Psoas muscle (tissue), 8 donors: ENCODE measurements around the gene GSG1. TPM values are rescaled to one million over a fixed set of nuclear protein-coding genes. Genes with fewer than 3 reads are reported as not detected.

Experiments
- ATAC-seq, 4 donors: fragments of 200-7000 bp; cut with Tn5 transposase; one replicate each; pipeline ENCODE4 v1.9.1; 2020; ENCODE audit warnings: moderate library complexity in 3 of 4, mild to moderate bottlenecking in 2 of 4
- DNase-seq, 2 donors: peaks; one replicate each; pipeline ENCODE4 v3.0.0-alpha.2; 2020
- H3K27ac ChIP-seq: fragments of 200-600 bp; one replicate; pipeline ENCODE4 v1.8.0; 2022
- H3K27me3 ChIP-seq, 3 donors: fragments of 200-600 bp in 1 of 3; one replicate each; pipeline versions ENCODE4 v1.6.1 to v1.8.0; 2013 to 2022; ENCODE audit warnings: low read length in 2 of 3, mild to moderate bottlenecking in 2 of 3, moderate library complexity in 1 of 3; ENCODE audit not compliant: insufficient read depth in 3 of 3
- H3K36me3 ChIP-seq, 2 donors: fragments of 200-600 bp in 1 of 2; one replicate each; pipeline versions ENCODE4 v1.6.1 to v1.8.0; 2013 to 2022; ENCODE audit warnings: low read depth in 1 of 2, mild to moderate bottlenecking in 1 of 2, moderate library complexity in 1 of 2; ENCODE audit not compliant: insufficient read depth in 1 of 2
- H3K4me1 ChIP-seq: fragments of 200-600 bp; one replicate; pipeline ENCODE4 v1.8.0; 2022
- H3K4me3 ChIP-seq: fragments of 200-600 bp; one replicate; pipeline ENCODE4 v1.8.0; 2022; ENCODE audit warnings: mild to moderate bottlenecking
- H3K9me3 ChIP-seq: fragments of 200-600 bp; one replicate; pipeline ENCODE4 v1.8.0; 2022
- WGBS, 3 donors: extraction: QIAGEN DNeasy Blood & Tissue Kit; methylation state at CpG; one replicate each; pipeline versions ENCODE4 v1.1.6 to v1.1.7; 2013; 5-methylcytosine and 5-hydroxymethylcytosine counted together
- intact Hi-C, 2 donors: fragments of 100-400 bp; cut with DNase I; formaldehyde crosslinking; loops; one replicate each; pipeline versions ENCODE4 v1.11.0 to v1.14.2; 2022
- long read RNA-seq, 2 donors: library from polyadenylated mRNA; unstranded; transcript quantifications; one replicate each; pipeline ENCODE4 v2.0.0, GENCODE V29; 2021
- polyA plus RNA-seq, 3 donors: library from polyadenylated mRNA; stranded (reverse); fragments of 200-250 nt; gene quantifications; one replicate each; pipeline ENCODE4 v1.2.3, GENCODE V29; 2013
- total RNA-seq, 4 donors: library from RNA; stranded (reverse); fragmentation: NEBNext Ultra II Directional in 2 of 4; extraction: Animal tissue kit (Norgen Biotek cat#: 25700) in 2 of 4; gene quantifications; one replicate each; pipeline versions ENCODE4 v1.2.1 to v1.2.4, GENCODE V29; 2021 to 2023
- TF ChIP-seq, protein P1 (sequence below): fragments of 200-600 bp; IDR thresholded peaks from one replicate; pipeline ENCODE4 v1.8.0; 2022; ENCODE audit warnings: antibody characterized with exemption
- donor health status: healthy with polysubstance abuse.
- donor health status: DM: no; HTN: no; CAD: no; lungs with moderate emphysema.
- donor health status: Bipolar disorder and iron deficiency.
- donor health status: healthy.
- donor health status: DM: yes; HTN: yes; CAD: no.
- donor health status: DM: no; HTN: no; CAD: no.
- donor health status: DM: no; HTN: no; CAD: no.
- donor health status: DM: yes; HTN: yes; CAD: no.

GSG1 gene
- total RNA-seq, result not detected
- polyA plus RNA-seq, result not detected
- long read RNA-seq, donor 1, result 0 reads
- long read RNA-seq, donor 2, result 0 reads

DNA sequence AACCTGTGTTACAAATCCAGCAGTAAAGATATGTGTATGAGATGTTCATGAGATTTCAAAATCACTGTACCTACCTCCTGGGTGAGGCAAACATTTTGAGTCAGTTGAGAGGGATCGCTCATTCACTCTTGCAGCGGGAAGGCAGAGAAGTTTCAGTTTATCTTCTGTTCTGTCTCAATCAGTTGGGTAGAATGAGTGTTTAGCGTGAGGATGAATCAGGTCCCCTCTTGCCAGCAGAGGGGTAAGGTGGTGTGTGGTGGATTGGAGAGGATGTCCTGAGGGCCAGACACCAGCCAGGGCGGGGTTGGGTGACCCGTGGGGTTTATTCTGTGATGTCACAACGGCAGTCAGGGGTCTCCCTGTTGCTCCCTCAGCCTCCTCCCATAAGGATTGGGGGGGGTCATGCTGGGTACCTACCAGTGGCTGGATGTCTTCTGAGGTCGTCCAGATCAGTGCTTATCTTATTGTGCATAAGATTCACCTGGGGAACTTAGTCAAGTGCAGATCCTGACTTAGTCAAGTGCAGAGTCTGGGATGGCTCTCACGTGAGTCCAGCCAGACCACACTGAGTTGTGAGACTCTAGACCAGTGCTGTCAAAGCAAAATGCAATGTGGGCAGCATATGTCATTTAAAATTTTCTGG, at the start of gene GSG1:
Gene GSG1, minus strand, starts transcription at position 277 of the 643 bp plus-strand sequence. Its CDS starts 155 bp downstream, at position 122.
- ATAC-seq (no peak), DNase-seq (no peak)
- Histone ChIP-seq H3K27ac (peak within 1 kb of the TSS; percentile 85), H3K27me3 (no peaks in the 10 kb centered on the region), H3K4me3 (no peak within 1 kb of the TSS), H3K9me3 (no peaks in the 10 kb centered on the region), H3K36me3 (no peaks in the 10 kb centered on the region), H3K4me1 (peaks cover 6% of the 10 kb centered on the region)
- intact Hi-C loops, result loop anchor here in 1 of 2 donors (5.0 kb wide), 1 partner anchor 104 kb away; no protein-coding TSS in a partner anchor
- TF ChIP-seq, protein P1, sequence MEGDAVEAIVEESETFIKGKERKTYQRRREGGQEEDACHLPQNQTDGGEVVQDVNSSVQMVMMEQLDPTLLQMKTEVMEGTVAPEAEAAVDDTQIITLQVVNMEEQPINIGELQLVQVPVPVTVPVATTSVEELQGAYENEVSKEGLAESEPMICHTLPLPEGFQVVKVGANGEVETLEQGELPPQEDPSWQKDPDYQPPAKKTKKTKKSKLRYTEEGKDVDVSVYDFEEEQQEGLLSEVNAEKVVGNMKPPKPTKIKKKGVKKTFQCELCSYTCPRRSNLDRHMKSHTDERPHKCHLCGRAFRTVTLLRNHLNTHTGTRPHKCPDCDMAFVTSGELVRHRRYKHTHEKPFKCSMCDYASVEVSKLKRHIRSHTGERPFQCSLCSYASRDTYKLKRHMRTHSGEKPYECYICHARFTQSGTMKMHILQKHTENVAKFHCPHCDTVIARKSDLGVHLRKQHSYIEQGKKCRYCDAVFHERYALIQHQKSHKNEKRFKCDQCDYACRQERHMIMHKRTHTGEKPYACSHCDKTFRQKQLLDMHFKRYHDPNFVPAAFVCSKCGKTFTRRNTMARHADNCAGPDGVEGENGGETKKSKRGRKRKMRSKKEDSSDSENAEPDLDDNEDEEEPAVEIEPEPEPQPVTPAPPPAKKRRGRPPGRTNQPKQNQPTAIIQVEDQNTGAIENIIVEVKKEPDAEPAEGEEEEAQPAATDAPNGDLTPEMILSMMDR, result no peak
- WGBS, 3 donors, result 84 to 91% (median 89%) methylated on average over 8 of the region's 8 CpGs

DNA sequence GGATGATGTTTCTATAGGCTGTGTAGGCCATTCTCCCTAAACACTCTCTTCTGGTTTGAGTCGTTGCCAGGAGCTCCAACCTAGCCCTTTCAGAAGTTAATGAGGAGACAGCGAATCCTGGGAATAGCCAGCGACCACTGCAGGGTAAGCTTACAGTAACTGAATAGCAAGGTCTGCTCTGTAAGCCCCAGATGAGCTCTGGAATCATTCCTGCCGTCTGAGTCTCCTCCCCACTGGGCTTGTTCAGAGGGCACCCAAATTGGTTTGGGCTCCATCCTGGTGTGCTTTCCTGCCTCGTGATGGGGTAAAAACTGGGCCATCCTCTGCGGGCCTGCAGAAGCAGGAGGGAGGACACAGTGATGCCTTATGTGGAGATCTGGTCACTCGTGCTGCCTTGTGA, 49.7 kb upstream of the GSG1 start:
- no peaks in the 10 kb centered on the region for H3K36me3 ChIP-seq
- DNase-seq, result no peak
- H3K27ac ChIP-seq, result no peak overlapping the region
- H3K9me3 ChIP-seq, result no peaks in the 10 kb centered on the region
- intact Hi-C loops, result loop anchor here in 1 of 2 donors (1.0 kb wide), 1 partner anchor 19 kb away; no protein-coding TSS in a partner anchor
- TF ChIP-seq, protein P1, result no peak
- no peaks in the 10 kb centered on the region for H3K4me1 ChIP-seq
- no peak for ATAC-seq
- WGBS, 3 donors, result 66 to 76% (median 73%) methylated on average over 7 of the region's 7 CpGs
- no peak overlapping the region for H3K4me3 ChIP-seq
- H3K27me3 ChIP-seq, result peaks cover 0 to 1% (median 0%) of the 10 kb centered on the region in 3 donors

DNA sequence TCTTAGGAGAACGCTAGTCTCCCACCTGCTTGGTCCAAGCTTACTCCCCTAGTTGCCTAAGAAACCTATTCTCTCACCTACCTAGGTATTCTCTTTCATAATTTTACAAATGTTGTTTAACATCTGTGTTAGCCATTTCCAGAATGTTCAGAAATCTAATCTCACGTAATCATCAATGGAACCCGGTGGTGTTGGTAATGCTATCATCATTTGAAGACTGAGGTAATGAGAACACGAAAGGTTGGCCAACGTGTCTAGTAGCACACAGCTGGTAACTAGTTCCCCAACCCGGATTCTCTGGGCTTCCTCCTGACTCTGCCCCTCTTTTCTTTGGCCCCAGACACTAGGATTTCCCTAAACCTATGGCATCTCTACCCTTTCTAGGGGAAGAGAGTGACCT, 49.3 kb upstream of the GSG1 start:
- Histone ChIP-seq H3K27me3 (peaks cover 0 to 1% (median 0%) of the 10 kb centered on the region in 3 donors), H3K4me3 (no peak overlapping the region), H3K9me3 (no peaks in the 10 kb centered on the region), H3K36me3 (no peaks in the 10 kb centered on the region), H3K27ac (no peak overlapping the region), H3K4me1 (no peaks in the 10 kb centered on the region)
- WGBS, 3 donors, result 74 to 80% (median 79%) methylated on average over 6 of the region's 6 CpGs
- intact Hi-C loops, result loop anchor here in 1 of 2 donors (1.0 kb wide), 1 partner anchor 20 kb away; no protein-coding TSS in a partner anchor
- no peak for ATAC-seq
- DNase-seq, result no peak
- TF ChIP-seq, protein P1, result no peak

DNA sequence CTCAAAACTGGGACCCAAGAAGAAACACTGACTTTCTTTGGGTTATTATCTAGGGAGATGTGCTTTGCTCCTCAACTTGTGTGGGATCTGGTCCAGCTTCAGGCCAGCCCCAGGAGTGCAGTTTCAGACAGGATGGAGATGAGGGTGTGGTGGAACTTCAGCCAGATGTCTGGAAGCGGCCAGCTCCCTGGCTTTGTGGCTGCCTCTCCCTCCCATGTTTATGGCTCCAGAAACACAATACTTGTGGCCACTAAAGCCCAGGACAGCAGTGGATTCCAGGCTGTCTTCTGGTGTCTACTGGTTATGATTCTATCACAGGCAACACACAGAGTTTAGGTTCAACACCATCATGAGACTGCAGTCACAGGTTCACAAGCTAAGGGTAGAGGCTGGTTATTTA, 48.8 kb upstream of the GSG1 start:
- no peaks in the 10 kb centered on the region for H3K9me3 ChIP-seq
- no peaks in the 10 kb centered on the region for H3K4me1 ChIP-seq
- ATAC-seq (peak in 2 of 4 donors; percentile 32 to 75), DNase-seq (peak; percentile 60 to 83)
- intact Hi-C loops, result no loop called here
- TF ChIP-seq, protein P1, result no peak
- H3K4me3 ChIP-seq, result no peak overlapping the region
- H3K27me3 ChIP-seq, result peaks cover 0 to 1% (median 0%) of the 10 kb centered on the region in 3 donors
- 47 to 53% (median 50%) methylated on average over 1 of the region's 1 CpG for WGBS, 3 donors
- no peaks in the 10 kb centered on the region for H3K36me3 ChIP-seq
- no peak overlapping the region for H3K27ac ChIP-seq
